Embryonic facial prominence (tissue), 1 donor: Measurements from ENCODE around the gene GAL3ST1.
"Not testable (repeated sequence)": the region's sequence is repeated elsewhere in the genome, so short reads cannot be mapped to it uniquely, and the experiment has no call there.

ENCODE experiments used
- DNase-seq: peaks from one replicate; pipeline ENCODE4 v3.0.0-alpha.2; 2016; ENCODE audit errors: extremely low spot score

GAL3ST1 gene, protein sequence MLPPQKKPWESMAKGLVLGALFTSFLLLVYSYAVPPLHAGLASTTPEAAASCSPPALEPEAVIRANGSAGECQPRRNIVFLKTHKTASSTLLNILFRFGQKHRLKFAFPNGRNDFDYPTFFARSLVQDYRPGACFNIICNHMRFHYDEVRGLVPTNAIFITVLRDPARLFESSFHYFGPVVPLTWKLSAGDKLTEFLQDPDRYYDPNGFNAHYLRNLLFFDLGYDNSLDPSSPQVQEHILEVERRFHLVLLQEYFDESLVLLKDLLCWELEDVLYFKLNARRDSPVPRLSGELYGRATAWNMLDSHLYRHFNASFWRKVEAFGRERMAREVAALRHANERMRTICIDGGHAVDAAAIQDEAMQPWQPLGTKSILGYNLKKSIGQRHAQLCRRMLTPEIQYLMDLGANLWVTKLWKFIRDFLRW

DNA sequence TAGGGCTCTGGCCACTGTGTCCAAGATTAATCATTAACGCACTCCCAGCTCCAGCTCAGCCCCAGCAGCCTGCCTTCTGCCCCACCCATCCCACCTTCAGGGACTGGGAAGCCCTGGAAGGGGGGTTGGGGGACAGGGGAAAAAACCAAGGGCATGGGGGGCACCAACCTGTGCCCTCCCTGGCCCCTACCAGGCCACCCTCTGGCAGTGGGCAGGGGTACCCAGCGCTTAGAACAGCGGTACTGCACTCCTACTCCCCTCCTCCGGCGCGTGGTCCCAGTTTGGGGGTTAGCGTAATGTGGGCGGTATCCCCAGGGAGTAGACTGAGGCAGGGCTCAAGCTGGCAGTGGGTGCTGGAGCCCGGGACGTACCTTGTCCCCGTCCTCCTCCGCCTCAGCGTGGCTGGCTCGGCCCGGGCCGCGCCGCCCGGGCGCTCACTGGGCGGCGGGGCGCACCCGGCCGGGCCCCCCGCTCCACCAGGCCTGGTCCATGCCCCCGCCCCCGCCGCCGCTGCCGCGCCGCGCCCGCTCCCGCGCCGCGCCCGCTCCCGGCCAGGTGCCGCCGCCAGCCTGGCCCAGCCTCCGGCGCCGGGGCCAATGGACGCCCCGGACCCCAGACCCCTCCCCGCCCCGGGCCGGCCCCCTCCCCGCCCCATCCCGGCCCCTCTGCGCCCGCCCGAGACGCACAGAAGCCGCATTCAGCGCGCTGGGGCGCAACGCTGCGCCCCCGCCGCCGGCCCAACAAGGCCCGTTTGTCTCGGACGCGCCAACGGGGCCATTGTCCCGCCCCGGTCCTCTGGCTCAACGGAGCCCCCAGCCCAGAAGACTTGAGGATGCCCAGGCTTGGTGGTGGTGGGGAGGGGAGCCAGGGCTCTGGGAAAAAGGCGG lies at the start of gene GAL3ST1:
Gene GAL3ST1, minus strand, starts transcription at position 571 of the 887 bp plus-strand sequence. CDS start 17,273 bp downstream, outside the sequence.
- DNase-seq = no peak

DNA sequence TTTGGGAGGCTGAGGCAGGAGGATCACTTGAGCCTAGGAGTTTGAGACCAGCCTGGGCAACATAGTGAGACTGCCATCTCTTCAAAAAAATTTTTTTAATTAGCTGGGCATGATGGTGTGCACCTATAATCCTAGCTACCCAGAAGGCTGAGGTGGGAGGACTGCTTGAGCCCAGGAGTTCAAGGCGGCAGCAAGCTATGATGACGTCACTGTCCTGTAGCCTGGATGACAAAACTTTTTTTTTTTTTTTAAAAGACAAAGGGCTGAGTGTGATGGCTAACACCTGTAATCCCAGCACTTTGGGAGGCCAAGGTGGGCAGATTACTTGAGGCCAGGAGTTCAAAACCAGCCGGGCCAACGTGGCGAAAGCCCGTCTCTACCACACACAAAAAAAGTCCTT lies 45.4 kb upstream of the GAL3ST1 start:
- DNase-seq = not testable (repeated sequence)

DNA sequence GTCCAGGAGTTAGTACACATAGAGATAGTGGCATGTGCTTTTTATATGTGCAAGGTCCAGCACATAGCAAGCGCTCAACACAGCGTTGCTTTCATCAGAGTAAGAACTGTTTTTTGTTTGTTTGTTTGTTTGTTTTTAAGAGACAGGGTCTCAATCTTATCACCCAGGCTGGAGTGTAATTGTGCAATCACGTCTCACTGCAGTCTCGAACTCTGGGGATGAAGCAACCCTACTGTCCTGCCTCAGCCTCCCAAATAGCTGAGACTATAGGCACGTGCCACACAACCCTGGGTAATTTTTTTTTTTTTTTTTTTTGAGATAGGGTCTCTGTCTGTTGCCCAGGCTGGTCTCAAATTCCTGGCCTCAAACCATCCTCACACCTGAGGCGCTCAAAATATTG lies 43.4 kb upstream of the GAL3ST1 start:
- DNase-seq = no peak

DNA sequence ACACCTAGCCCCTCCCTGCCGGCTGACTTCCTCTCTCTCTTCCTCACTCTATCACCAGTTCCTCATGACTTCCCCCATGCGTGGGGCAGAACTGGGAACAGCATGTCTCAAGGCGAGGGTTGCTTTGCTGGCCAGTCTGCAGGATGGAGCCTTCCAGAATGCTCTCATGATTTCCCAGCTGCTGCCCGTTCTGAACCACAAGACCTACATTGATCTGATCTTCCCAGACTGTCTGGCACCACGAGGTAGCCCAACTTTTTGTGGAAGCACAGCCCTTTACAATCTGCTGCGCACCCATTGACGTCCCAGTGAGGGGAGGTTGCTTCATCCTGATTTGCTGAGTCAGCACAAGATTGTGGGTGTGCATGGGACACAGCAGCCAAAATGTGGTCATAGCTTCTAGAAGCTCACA lies 41.1 kb upstream of the GAL3ST1 start:
- DNase-seq = no peak

DNA sequence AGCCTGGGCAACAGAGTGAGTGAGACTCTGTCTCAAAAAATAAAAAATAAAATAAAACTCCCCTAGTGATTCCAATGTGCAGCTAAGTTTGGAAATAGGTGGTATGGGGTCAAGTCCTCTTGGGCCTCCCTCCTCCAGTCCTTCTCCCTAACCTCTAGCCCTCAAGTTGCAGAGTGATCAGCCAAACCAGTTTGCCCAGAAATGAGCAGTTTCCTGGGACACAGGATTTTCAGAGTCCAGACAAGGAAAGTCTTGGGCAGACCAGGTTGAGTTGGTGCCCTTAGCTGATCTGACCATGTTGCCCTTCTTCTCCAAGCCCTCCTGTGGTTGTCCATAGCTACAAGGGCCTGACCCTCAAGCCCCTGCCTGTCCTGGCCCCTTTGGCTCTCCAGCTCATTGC lies 40.4 kb upstream of the GAL3ST1 start:
- DNase-seq = no peak

DNA sequence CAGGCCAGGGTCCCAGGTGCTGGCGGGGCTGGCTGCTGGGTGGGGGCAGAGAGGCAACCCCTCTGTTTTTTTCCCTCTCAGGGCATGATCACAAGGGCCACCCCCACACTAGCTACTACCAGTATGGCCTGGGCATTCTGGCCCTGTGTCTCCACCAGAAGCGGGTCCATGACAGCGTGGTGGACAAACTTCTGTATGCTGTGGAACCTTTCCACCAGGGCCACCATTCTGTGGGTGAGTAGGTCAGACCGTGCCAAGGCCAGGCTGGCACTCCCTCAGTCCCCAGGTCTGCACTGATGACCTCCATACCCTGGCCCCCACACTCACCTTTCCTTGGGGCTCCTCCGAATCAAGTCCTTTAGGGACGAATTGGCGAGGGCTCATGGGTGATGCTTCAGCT lies 39.8 kb upstream of the GAL3ST1 start:
- DNase-seq = no peak

DNA sequence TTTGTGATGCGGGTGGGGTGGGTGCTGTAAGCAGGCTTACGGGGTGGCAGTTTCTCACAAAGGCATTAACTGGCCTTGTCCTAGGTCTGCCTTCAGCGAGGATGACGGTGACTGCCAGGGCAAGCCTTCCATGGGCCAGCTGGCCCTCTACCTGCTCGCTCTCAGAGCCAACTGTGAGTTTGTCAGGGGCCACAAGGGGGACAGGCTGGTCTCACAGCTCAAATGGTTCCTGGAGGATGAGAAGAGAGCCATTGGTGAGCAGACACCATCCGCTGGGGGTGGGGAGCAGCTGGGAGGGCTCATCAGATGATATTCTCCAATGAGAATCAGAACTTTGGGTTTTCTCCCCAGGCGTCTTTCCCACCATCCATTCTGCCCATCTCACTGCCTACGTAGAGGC lies 38.3 kb upstream of the GAL3ST1 start:
- DNase-seq = no peak

DNA sequence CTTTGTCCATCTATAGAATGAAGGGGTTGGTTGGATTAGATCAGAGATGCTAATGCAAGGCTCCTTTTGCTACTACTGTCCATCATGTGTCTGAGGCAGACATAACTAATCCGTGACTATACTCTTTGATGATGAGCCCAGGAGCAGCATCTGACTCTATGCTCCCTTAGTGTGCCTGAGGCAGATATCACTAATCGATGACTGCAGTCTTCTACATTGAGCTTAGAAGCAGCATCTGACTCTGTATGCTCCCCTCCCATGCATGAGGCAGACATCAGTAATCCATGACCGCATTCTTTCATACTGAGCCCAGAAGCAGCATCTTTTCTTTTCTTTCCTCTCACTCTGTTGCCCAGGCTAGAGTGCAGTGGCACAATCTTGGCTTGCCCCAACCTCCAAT lies 36.7 kb upstream of the GAL3ST1 start:
- DNase-seq = no peak

DNA sequence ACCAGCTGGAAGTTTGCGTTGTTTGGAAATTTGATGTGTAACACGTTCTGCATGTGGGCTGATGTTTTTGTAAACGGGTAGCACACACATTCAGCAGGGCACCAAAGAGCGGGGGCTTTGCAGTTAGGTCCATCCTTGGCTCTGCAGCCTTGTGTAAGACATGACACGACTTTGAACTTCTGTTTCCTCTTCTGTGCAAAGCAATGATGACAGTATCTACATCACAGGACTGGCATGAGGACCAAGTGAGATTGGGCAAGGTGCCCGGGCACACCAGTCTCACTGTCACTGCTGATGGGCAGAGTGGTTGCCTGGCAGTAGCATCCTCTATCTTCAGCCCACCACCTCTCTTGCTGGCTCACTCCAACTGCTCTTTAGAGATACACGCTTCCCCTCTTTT lies 35.8 kb upstream of the GAL3ST1 start:
- no peak for DNase-seq

DNA sequence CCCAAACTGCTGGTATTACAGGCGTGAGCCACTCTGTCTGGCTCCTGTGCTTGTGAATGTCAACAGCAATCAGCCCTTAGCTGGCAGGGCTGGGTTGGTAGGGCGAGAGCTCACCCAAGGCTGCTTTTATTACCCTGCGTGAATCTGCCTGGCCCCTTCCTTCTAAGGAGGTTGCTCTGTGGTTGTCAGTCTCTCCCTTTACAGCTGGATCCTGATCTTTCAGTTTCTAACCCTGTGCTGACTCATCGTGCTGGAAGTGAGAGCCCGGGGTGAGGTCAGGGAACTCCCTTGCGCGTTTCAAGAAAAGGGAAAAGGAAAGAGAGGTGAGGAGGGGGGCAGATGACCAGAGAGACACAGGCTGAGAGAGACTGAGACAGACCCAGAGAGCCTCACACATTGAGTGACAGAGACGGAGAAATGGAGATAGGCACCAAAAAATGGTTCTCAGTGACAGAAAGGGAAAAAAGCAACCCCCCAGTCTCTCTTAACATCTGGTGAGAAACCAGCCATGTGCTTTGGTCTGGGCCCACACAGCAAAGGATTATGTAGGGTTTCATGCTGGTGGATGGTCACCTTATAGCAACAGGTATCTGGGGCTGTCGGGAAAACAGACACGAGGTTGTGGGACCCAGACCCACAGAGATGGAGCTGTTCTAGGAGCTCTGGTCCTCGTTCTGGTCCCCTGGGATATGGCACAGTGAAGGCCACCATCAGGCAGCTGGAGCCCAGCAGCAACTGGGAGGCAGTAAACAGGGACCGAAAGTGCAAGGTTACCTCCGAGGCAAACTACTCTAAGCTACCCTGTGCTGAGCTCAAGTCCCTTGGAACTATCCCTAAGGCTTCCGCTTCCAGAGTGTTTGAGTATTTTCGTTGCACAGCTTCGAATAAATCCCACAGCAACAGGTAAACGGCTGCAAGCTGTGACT lies 35.1 kb upstream of the GAL3ST1 start:
- DNase-seq = no peak

DNA sequence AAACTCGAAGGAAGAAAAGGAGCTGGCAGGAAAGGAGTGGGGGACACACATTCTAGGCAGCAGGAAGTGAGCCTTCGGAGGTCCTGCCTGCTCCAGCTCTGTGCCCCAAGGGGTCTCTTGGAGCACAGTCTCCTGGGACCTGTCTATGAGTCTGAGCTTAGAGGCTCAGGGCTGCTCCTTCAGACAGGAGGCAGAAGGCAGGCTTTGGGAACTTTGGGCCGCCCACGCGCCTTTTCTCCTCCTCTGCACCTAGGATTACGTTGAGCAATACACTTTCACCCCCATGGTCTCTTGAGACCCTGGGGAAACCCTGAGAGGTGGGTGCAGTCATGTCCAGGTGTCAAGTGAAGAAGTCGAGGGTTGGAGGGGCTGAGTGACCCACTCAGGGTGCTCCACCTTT lies 33.5 kb upstream of the GAL3ST1 start:
- no peak for DNase-seq

DNA sequence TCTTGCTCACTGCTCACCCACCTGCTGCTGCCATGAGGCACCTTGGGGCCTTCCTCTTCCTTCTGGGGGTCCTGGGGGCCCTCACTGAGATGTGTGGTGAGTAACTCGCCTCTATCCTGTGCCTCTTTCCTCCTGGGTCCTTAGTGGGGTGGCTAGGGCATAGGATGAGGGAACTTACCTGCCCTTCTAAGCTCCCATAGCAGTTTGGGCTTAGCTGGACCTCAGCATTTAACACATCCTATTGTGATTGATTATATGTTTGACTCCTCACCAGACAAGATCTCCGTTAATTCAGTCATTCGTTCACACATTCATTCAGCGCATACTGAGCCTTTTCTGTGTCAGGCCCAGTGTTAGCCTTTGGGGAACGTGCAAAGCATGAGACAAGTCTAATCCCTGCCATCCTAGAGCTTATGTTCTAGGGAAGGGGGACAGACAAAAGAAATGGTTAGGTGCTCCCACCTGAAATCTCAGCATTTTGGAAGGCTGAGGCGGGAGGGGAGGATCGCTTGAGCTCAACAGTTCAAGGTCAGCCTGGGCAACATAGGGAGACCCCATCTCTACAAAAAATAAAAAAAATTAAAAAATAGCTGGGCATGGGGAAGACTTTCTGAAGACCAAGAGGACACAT lies 33.0 kb upstream of the GAL3ST1 start:
- DNase-seq = no peak

DNA sequence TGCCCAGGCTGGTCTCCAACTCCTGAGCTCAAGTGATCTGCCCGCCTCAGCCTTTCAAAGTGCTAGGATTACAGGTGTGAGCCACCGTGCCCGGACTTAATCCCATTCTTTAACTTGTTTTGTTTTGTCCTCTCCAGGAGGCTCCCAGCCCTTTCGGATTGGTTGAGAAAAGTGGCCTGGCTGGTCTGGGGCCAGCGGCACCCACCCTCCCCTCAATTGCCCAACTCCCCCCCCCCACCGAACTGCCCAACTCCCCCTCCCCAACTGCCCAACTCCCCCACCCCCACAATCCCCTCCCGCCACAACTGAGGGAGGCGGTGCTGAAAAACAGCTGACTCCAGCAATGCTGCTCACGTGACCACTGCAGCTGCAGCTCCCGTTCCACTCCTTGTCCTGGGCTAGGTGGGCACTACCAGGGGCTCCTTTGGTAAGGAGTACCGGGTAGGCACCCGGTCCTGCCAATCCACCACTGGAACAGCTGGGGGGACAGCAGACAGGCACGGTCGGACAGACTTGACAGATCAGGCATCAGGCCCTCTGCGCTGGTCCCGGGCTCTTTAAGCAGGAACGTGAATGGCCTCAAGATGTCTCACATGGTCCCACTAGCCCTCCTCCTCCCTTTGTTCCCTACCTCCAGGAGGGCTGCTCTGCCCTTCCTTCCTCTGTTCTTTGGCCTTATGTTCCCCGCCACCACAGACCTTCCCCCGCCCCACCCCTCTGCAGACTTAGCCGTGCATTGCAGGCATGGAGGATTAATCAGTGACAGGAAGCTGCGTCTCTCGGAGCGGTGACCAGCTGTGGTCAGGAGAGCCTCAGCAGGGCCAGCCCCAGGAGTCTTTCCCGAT lies 32.2 kb upstream of the GAL3ST1 start, which contains the start of gene TCN2:
Gene TCN2, plus strand, starts transcription at position 720 of the 845 bp plus-strand sequence. CDS start 158 bp downstream, outside the sequence.
- DNase-seq = peak; percentile 39

DNA sequence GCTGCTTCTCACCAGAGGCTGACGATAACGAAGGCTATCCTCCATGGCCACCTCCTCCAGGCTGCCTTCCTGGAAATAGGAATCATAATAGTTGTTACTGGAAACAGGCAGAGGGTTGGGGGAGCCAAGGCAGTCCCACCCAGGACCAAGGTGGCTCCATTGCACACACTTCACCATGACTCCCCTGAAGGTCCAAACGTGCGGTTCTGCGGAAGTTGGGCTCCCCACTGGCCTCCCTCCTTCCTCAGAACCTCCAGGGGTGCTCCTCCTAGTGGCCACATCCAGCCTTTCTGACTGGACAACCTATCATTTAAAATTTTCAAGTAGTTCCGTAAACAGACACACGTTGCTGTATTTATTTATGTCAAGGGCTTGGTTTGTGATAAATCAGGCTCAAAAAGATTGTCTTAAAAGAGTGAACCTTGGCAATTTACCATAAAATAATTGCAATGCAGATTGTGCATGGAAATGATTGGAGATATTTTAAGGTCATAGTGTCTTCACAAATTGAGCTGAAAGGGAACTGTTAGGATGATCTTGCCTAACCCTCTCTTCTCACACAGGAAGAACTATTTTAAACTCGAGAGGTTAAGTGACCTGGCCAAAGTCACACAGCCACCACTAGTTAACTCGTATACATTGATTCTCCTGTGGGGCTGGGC lies 31.1 kb upstream of the GAL3ST1 start:
- DNase-seq = no peak

DNA sequence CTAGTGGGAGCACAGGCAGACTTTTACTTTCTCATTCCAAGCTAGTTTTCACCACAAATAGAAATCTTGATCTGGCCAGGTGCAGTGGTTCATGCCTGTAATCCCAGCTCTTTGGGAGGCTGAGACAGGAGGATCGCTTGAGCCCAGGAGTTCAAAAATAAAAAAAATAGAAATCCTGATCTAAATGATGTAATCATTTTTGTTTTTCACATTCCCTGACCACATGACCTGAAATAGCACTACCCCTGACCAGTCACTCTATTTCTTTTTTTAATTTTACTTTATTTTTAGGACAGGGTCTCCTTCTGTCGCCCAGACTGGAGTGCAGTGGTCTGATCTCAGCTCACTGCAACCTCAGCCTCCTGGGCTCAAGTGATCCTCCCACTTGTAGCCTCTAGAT lies 30.3 kb upstream of the GAL3ST1 start:
- DNase-seq = no peak

DNA sequence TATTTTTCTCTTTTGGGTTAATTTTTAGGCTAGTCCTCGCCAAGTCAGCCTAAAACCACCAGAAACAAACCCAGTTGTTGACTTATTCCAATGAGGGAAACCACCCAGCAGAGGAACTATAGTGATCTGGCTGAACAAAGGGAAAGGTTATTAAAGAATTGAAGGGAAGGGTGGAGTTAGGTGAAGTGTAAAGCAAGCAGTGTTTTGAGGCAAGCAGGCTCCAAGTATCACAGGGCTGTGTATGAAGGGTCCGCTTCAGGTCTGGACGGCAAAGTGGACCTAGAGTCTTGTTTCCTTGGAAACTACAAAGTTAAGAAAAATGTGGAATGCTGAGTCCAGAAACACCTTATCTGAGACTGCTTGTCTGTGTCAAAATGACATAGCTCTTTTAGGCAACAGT lies 29.3 kb upstream of the GAL3ST1 start:
- DNase-seq = no peak

DNA sequence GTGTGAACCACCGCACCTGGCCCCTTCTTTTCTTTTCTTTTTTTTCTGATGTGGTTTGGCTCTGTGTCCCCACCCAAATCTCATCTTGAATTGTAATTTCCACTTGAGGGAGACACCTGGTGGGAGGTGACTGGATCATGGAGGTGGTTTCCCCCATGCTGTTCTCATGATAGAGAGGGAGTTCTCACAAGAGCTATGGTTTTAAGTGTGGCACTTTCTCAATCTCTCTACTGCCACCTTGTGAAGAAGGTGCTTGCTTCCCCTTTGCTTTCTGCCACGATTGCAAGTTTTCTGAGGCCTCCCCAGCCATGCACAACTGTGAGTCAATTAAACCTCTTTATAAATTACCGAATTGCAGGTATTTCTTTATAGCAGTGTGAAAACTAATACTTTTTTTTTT lies 27.6 kb upstream of the GAL3ST1 start:
- DNase-seq = no peak

DNA sequence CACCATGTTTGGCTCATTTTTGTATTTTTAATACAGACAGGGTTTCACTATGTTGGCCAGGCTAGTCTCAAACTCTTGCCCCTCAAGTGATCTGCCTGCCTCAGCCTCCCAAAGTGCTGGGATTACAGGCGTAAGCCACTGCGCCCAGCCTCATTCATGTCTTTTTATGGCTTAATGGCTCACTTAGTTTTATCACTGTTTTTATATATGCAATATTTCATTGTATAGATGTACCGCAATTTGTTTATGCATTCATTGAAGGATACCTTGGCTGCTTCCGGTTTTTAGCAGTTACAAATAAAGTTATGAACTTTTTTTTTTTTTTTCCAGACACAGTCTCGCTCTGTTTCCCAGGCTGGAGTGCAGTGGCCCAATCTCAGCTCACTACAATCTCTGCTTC lies 27.0 kb upstream of the GAL3ST1 start:
- DNase-seq = no peak

DNA sequence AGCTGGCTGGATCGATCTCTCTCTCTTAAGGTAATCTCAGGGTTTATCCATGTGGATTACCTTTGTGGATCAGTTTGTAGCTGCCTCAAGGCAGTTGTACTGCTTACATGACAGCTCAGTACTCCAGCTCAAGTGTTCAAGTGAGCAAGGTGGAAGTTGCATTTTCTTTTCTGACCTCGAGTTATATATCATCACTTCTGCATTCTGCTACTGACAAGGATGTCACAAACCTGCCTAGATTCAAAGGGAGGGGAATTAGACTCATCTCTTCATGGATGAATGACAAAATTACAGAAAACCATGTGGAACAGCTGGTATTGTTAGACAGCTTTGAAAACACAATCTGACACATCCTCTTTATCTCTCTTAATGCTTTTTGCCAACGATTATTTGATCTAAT lies 26.5 kb upstream of the GAL3ST1 start:
- DNase-seq = no peak

DNA sequence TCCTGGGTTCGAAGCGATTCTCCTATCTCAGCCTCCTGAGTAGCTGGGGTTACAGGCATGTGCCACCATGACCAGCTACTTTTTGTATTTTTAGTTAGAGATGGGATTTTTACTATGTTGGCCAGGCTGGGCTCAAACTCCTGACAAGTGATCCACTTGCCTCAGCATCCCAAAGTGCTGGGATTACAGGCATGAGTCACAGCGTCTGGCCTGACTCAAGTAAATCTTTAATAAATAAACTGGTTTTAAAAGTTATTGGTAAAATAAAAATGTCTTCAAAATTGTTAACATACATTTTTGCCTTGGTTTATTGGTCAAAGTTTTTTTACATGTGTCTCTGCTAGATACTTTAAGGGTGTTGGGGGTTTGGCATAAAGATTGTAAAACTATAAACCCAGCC lies 24.5 kb upstream of the GAL3ST1 start:
- DNase-seq = no peak
